ENCODE measurements around the gene AQP3. TPM values are rescaled to one million over a fixed set of nuclear protein-coding genes. Genes with fewer than 3 reads are reported as not detected.
A peak's percentile ranks its signal among the peaks of the same experiment; 100 is the strongest.

The AQP3 gene
- total and polyA plus RNA-seq, 2 of the 13 experiments (the other 11 are each of a cell fraction or from before 2014, with no cell fraction given): 1.4 to 5.5 TPM

DNA sequence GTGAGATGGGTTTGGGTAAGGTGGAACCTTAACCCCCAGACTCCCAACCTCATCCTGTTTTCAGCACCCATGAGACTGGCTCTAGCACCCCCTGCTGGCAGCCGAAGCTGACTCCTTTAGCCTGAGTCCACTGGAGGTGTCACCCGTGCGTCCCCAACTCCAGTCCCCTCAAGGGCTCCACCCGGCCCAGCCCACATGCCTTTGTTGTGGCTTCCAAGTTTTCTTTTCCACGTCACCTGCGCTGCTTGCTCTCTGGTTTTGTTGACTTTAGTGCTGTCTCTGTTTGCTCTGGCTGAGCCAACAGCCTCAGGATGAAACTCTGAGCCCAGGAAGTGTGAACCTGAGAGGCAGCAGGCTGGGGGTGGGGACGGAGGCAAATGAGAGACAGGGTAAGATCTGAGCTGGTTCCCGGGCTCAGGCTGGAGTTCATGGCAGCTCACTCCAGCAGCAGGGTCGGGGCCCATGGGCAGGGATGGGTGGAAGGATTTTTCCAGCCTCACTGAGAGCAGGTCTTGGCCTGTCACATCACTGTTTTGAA lies 31.8 kb downstream of the AQP3 start (continued):
- TF ChIP-seq, protein P1, sequence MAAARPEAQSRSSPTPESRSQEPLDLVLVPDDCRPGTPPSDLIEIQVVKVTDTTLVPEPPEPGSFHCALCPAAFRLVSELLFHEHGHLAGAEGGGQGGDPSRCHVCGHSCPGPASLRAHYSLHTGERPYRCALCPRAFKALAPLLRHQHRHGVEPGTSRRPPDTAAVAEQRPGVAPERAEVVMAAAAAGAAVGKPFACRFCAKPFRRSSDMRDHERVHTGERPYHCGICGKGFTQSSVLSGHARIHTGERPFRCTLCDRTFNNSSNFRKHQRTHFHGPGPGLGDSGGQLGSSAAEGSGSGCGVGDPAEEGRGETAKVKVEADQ (CRISPR knock-in tag; IDR thresholded peaks at IDR 0.05; ENCODE audit: borderline replicate concordance): peak; percentile 62
- TF ChIP-seq HNRNPUL1 (IDR thresholded peaks at IDR 0.05; ENCODE audit: low read depth, low read length): no peak
- TF ChIP-seq NFIB (CRISPR knock-in tag; IDR thresholded peaks at IDR 0.05; ENCODE audit: borderline replicate concordance): no peak
- TF ChIP-seq ZNF709 (CRISPR knock-in tag; IDR thresholded peaks at IDR 0.05): no peak
- TF ChIP-seq ZNF12 (CRISPR knock-in tag; IDR thresholded peaks at IDR 0.05): peak; percentile 44; the same call in 1 of the 2 replicates
- peak; percentile 60; the same call in 1 of the 2 replicates for TF ChIP-seq ZNF644 (CRISPR knock-in tag; IDR thresholded peaks at IDR 0.05; ENCODE audit: low read depth)
- TF ChIP-seq ZNF563 (CRISPR knock-in tag; IDR thresholded peaks at IDR 0.05): peak; percentile 46; the same call in 1 of the 2 replicates
- TF ChIP-seq, protein P2, sequence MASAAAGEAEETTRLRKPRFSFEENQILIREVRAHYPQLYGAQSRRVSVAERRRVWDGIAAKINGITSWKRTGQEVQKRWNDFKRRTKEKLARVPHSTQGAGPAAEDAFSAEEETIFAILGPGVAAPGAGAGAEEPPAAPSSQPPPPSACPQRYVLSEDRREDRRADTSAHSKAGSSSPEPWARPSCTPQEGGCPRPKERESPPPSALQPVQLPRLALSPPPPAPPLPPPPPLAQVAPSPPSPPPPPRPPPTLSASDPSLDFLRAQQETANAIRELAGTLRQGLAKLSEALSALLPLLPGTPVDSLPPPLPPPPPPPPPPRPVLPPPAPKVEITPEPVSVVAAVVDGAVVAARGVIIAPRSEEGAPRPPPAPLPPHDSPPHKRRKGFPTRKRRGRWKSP (CRISPR knock-in tag; IDR thresholded peaks at IDR 0.05): peak; percentile 94
- no peak; the same call in 1 of the 2 replicates for TF ChIP-seq ZNF44 (CRISPR knock-in tag; IDR thresholded peaks at IDR 0.05)
- TF ChIP-seq, protein P3, sequence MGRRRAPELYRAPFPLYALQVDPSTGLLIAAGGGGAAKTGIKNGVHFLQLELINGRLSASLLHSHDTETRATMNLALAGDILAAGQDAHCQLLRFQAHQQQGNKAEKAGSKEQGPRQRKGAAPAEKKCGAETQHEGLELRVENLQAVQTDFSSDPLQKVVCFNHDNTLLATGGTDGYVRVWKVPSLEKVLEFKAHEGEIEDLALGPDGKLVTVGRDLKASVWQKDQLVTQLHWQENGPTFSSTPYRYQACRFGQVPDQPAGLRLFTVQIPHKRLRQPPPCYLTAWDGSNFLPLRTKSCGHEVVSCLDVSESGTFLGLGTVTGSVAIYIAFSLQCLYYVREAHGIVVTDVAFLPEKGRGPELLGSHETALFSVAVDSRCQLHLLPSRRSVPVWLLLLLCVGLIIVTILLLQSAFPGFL (CRISPR knock-in tag; IDR thresholded peaks at IDR 0.05): no peak
- TF ChIP-seq DNMT3B (CRISPR knock-in tag; conservative IDR thresholded peaks at IDR 0.05): peak; percentile 97
- 0 out of 2 replicates have a peak, but pooled peaks have one; percentile 36 for TF ChIP-seq ZNF724P (CRISPR knock-in tag; IDR thresholded peaks at IDR 0.05; ENCODE audit: borderline replicate concordance)
- no peak for TF ChIP-seq MTF2 (CRISPR knock-in tag; IDR thresholded peaks at IDR 0.05; ENCODE audit: borderline replicate concordance)
- TF ChIP-seq NFE2L1 (CRISPR knock-in tag; IDR thresholded peaks at IDR 0.05; ENCODE audit: borderline replicate concordance): no peak
- no peak for TF ChIP-seq MBD4 (IDR thresholded peaks at IDR 0.05; ENCODE audit: borderline replicate concordance, low read length)
- TF ChIP-seq ZNF234 (CRISPR knock-in tag; conservative IDR thresholded peaks at IDR 0.05): no peak
- 0 out of 2 replicates have a peak, but pooled peaks have one; percentile 45 for TF ChIP-seq MED13 (CRISPR knock-in tag; IDR thresholded peaks at IDR 0.05)
- TF ChIP-seq, protein P4, sequence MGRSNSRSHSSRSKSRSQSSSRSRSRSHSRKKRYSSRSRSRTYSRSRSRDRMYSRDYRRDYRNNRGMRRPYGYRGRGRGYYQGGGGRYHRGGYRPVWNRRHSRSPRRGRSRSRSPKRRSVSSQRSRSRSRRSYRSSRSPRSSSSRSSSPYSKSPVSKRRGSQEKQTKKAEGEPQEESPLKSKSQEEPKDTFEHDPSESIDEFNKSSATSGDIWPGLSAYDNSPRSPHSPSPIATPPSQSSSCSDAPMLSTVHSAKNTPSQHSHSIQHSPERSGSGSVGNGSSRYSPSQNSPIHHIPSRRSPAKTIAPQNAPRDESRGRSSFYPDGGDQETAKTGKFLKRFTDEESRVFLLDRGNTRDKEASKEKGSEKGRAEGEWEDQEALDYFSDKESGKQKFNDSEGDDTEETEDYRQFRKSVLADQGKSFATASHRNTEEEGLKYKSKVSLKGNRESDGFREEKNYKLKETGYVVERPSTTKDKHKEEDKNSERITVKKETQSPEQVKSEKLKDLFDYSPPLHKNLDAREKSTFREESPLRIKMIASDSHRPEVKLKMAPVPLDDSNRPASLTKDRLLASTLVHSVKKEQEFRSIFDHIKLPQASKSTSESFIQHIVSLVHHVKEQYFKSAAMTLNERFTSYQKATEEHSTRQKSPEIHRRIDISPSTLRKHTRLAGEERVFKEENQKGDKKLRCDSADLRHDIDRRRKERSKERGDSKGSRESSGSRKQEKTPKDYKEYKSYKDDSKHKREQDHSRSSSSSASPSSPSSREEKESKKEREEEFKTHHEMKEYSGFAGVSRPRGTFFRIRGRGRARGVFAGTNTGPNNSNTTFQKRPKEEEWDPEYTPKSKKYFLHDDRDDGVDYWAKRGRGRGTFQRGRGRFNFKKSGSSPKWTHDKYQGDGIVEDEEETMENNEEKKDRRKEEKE (IDR thresholded peaks at IDR 0.05): no peak
- no peak for TF ChIP-seq SOX6 (IDR thresholded peaks at IDR 0.05)
- peak; percentile 100 for TF ChIP-seq SOX6 (CRISPR knock-in tag; IDR thresholded peaks at IDR 0.05)
- TF ChIP-seq, protein P5, sequence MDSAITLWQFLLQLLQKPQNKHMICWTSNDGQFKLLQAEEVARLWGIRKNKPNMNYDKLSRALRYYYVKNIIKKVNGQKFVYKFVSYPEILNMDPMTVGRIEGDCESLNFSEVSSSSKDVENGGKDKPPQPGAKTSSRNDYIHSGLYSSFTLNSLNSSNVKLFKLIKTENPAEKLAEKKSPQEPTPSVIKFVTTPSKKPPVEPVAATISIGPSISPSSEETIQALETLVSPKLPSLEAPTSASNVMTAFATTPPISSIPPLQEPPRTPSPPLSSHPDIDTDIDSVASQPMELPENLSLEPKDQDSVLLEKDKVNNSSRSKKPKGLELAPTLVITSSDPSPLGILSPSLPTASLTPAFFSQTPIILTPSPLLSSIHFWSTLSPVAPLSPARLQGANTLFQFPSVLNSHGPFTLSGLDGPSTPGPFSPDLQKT (CRISPR knock-in tag; IDR thresholded peaks at IDR 0.05; ENCODE audit: borderline replicate concordance): no peak
- TF ChIP-seq HNRNPL (IDR thresholded peaks at IDR 0.05; ENCODE audit: low read depth, low read length): 0 out of 2 replicates have a peak, but pooled peaks have one; percentile 49
- peak; percentile 84; the same call in 1 of the 2 replicates for TF ChIP-seq ZNF607 (CRISPR knock-in tag; IDR thresholded peaks at IDR 0.05; ENCODE audit: borderline replicate concordance)

All from HepG2 (cell line).